Midbrain (tissue), 1 donor: ENCODE results near the gene MAMDC2.

Source experiments
- DNase-seq: peaks from one replicate; lab custom pipeline; 2025; lab: John Stamatoyannopoulos, UW

Gene MAMDC2

GRCh38 chr9:70064496-70064895 is 20.8 kb downstream of the MAMDC2 start:
- DNase-seq: no peak

GRCh38 chr9:70065572-70065971 is 21.9 kb downstream of the MAMDC2 start:
- no peak for DNase-seq

GRCh38 chr9:70066418-70066817 is 22.8 kb downstream of the MAMDC2 start:
- DNase-seq: no peak

- no peak for DNase-seq
These were observed 23.2 kb downstream of the MAMDC2 start for GRCh38 chr9:70066874-70067273.

GRCh38 chr9:70069704-70070103 is 26.1 kb downstream of the MAMDC2 start:
- no peak for DNase-seq

- no peak for DNase-seq
These were observed 29.5 kb downstream of the MAMDC2 start for GRCh38 chr9:70073193-70073592.

- no peak for DNase-seq
These were observed 30.1 kb downstream of the MAMDC2 start for GRCh38 chr9:70073756-70074155.

- DNase-seq: no peak
These were observed 33.0 kb downstream of the MAMDC2 start for GRCh38 chr9:70076678-70077077.

- DNase-seq: no peak
These were observed 35.9 kb downstream of the MAMDC2 start for GRCh38 chr9:70079417-70080037.

- no peak for DNase-seq
These were observed 37.0 kb downstream of the MAMDC2 start for GRCh38 chr9:70080481-70081119.

- DNase-seq: no peak
These were observed 37.5 kb downstream of the MAMDC2 start for GRCh38 chr9:70081120-70081495.

- no peak for DNase-seq
These were observed 39.8 kb downstream of the MAMDC2 start for GRCh38 chr9:70083429-70083828.

- no peak for DNase-seq
These were observed 41.6 kb downstream of the MAMDC2 start for GRCh38 chr9:70085241-70085640.

GRCh38 chr9:70091103-70091502 is 47.5 kb downstream of the MAMDC2 start:
- no peak for DNase-seq

- no peak for DNase-seq
These were observed 47.9 kb downstream of the MAMDC2 start for GRCh38 chr9:70091572-70091971.

- no peak for DNase-seq
These were observed 48.5 kb downstream of the MAMDC2 start for GRCh38 chr9:70092190-70092589.

GRCh38 chr9:70093095-70093494 is 49.4 kb downstream of the MAMDC2 start:
- no peak for DNase-seq

- DNase-seq: no peak
These were observed 50.3 kb downstream of the MAMDC2 start for GRCh38 chr9:70093944-70094343.

- no peak for DNase-seq
These were observed 51.1 kb downstream of the MAMDC2 start for GRCh38 chr9:70094747-70095146.

- no peak for DNase-seq
These were observed 53.5 kb downstream of the MAMDC2 start for GRCh38 chr9:70097187-70097586.

GRCh38 chr9:70100362-70100761 is 56.7 kb downstream of the MAMDC2 start:
- DNase-seq: no peak

- no peak for DNase-seq
These were observed 57.6 kb downstream of the MAMDC2 start for GRCh38 chr9:70101265-70101664.

- DNase-seq: no peak
These were observed 61.5 kb downstream of the MAMDC2 start for GRCh38 chr9:70105147-70105546.

GRCh38 chr9:70106571-70106970 is 62.9 kb downstream of the MAMDC2 start:
- DNase-seq: no peak
